UCSD-AML1 (cell line): Measurements from ENCODE around the gene OR1F1.
A peak's percentile ranks its signal among the peaks of the same experiment; 100 is the strongest.

Experiments
- DNase-seq: peaks from one replicate; lab custom pipeline; 2025; ENCODE audit not compliant: unreplicated experiment; lab: John Stamatoyannopoulos, UW

Gene OR1F1

GRCh38 chr16:3246002-3246401 is 58.0 kb downstream of the OR1F1 start:
- DNase-seq, result no peak

- peak; percentile 49 for DNase-seq
These were observed 58.9 kb downstream of the OR1F1 start for GRCh38 chr16:3246876-3247275.

- no peak for DNase-seq
These were observed 60.6 kb downstream of the OR1F1 start for GRCh38 chr16:3248596-3248995.

- no peak for DNase-seq
These were observed 61.0 kb downstream of the OR1F1 start for GRCh38 chr16:3249020-3249419.

GRCh38 chr16:3249451-3249850 is 61.4 kb downstream of the OR1F1 start:
- DNase-seq, result no peak

GRCh38 chr16:3252967-3253366 is 65.0 kb downstream of the OR1F1 start:
- DNase-seq, result no peak

GRCh38 chr16:3254309-3254708 is 66.3 kb downstream of the OR1F1 start:
- no peak for DNase-seq
